ENCODE results near the gene RNASE13.

DNA sequence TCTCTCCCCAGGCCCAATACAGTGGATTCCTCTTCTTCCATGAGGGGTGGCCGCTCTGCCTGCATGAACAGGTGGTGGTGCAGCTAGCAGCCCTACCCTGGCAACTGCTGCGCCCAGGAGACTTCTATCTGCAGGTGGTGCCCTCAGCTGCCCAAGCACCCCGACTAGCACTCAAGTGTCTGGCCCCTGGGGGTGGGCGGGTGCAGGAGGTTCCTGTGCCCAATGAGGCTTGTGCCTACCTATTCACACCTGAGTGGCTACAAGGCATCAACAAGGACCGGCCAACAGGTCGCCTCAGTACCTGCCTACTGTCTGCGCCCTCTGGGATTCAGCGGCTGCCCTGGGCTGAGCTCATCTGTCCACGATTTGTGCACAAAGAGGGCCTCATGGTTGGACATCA is 39.3 kb upstream of the RNASE13 start:
- TF ChIP-seq, protein P1, sequence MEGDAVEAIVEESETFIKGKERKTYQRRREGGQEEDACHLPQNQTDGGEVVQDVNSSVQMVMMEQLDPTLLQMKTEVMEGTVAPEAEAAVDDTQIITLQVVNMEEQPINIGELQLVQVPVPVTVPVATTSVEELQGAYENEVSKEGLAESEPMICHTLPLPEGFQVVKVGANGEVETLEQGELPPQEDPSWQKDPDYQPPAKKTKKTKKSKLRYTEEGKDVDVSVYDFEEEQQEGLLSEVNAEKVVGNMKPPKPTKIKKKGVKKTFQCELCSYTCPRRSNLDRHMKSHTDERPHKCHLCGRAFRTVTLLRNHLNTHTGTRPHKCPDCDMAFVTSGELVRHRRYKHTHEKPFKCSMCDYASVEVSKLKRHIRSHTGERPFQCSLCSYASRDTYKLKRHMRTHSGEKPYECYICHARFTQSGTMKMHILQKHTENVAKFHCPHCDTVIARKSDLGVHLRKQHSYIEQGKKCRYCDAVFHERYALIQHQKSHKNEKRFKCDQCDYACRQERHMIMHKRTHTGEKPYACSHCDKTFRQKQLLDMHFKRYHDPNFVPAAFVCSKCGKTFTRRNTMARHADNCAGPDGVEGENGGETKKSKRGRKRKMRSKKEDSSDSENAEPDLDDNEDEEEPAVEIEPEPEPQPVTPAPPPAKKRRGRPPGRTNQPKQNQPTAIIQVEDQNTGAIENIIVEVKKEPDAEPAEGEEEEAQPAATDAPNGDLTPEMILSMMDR (IDR thresholded peaks at IDR 0.05; ENCODE audit: low read length): no peak
- no peak for TF ChIP-seq EZH2 (IDR thresholded peaks at IDR 0.05; ENCODE audit: borderline replicate concordance, low read length)

Measured in OCI-LY1 (cell line).